Gastrocnemius medialis (tissue), 4 donors: ENCODE data around the gene DTNB. TPM values are rescaled to one million over a fixed set of nuclear protein-coding genes. Genes with fewer than 3 reads are reported as not detected.

ENCODE experiments used
- ATAC-seq, 2 donors: fragments of 150-250 bp; one replicate each; pipeline ENCODE4 v1.9.1; 2016
- DNase-seq, 2 donors: peaks; one replicate each; pipeline ENCODE4 v3.0.0-alpha.2; 2019
- H3K27ac ChIP-seq, 4 donors: fragments of 200-600 bp; sonication (generic); 1 replicate in 1 of 4; 2 replicates in 3 of 4; pipeline ENCODE4 v1.5.1; 2016 to 2018; ENCODE audit warnings: mild to moderate bottlenecking in 2 of 4, moderate library complexity in 1 of 4
- H3K27me3 ChIP-seq, 3 donors: fragments of 200-600 bp; sonication (generic) in 2 of 3; 1 replicate in 1 of 3; 2 replicates in 2 of 3; pipeline versions ENCODE4 v1.5.1 to v1.6.0; 2016 to 2019; ENCODE audit warnings: mild to moderate bottlenecking in 1 of 3, moderate library complexity in 1 of 3
- H3K36me3 ChIP-seq, 2 donors: fragments of 200-600 bp; sonication (generic) in 1 of 2; one replicate each; pipeline ENCODE4 v1.5.1; 2017 to 2018
- H3K4me1 ChIP-seq, 2 donors: fragments of 200-600 bp; sonication (generic) in 1 of 2; one replicate each; pipeline ENCODE4 v1.5.1; 2016 to 2017; ENCODE audit warnings: mild to moderate bottlenecking in 2 of 2
- H3K4me3 ChIP-seq, 4 donors: fragments of 200-600 bp; sonication (generic) in 3 of 4; 1 replicate in 1 of 4; 2 replicates in 3 of 4; pipeline ENCODE4 v1.5.1; 2016 to 2019; ENCODE audit warnings: mild to moderate bottlenecking in 2 of 4
- H3K9me3 ChIP-seq, 3 donors: fragments of 200-600 bp; sonication (generic) in 2 of 3; 1 replicate in 1 of 3; 2 replicates in 2 of 3; pipeline ENCODE4 v1.5.1; 2016 to 2019
- POLR2A ChIP-seq, 2 donors: fragments of 450-650 bp; IDR thresholded peaks; one replicate each; pipeline ENCODE4 v1.6.1; 2017; ENCODE audit warnings: antibody characterized with exemption in 2 of 2, mild to moderate bottlenecking in 2 of 2, moderate library complexity in 2 of 2
- in situ Hi-C, 4 donors: fragments of 200-750 bp; cut with MboI; loops; one replicate each; pipeline versions ENCODE4 v1.15.0 to v1.8.0; 2017; ENCODE audit warnings: low sequenced_read_pairs in 4 of 4
- intact Hi-C: fragments of 100-400 bp; cut with DNase I; formaldehyde crosslinking; loops from one replicate; pipeline ENCODE4 v1.15.1; 2023; ENCODE audit warnings: low total_unique reads
- total RNA-seq, 4 donors: library from RNA; depleted of rRNA; stranded (reverse); fragments of >200 nt; gene quantifications; one replicate each; pipeline versions ENCODE4 v1.1.0 to v1.2.3, GENCODE V29; 2016
- TF ChIP-seq, protein P1 (sequence below), 5 experiments: fragments of 450-650 bp in 3 of 5; fragments of 200-600 bp in 2 of 5; sonication (generic) in 2 of 5; IDR thresholded peaks in 4 of 5; conservative IDR thresholded peaks in 1 of 5; 1 replicate in 4 of 5; 2 replicates in 1 of 5; pipeline ENCODE4 v1.5.1; 2016 to 2019; ENCODE audit warnings: antibody characterized with exemption in 5 of 5, mild to moderate bottlenecking in 3 of 5, moderate library complexity in 3 of 5

The DTNB gene
- total RNA-seq, 4 donors from 2014 or later: 1.0 to 6.6 (median 4.1) TPM

DNA sequence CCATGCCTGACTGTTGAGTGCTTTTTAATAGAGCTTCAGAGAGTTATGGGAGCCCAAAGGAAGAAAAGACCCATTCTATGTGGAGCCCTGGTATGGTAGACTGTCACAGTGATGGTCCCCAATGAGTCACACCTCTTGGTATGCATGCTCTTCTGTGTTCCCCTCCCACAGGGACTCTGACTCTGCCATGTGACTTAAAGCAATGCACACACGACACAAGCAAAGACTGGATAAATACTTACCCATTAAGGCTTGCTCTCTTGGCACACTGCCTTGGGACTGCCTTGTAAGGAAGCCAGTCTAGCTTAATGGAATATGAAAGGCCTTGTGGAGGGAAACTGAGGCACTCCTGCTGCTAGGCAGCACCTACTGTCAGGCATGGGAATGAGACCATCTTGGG is 16.7 kb upstream of the DTNB start:
- intact Hi-C loops (no loop called here), in situ Hi-C loops (no loop called here)
- H3K36me3 ChIP-seq: no peaks in the 10 kb centered on the region
- H3K27me3 ChIP-seq: no peaks in the 10 kb centered on the region
- DNase-seq: no peak
- no peak overlapping the region for H3K4me3 ChIP-seq
- H3K27ac ChIP-seq: no peak overlapping the region
- no peak for ATAC-seq
- no peak for TF ChIP-seq POLR2A (IDR thresholded peaks at IDR 0.05)
- TF ChIP-seq, protein P1, sequence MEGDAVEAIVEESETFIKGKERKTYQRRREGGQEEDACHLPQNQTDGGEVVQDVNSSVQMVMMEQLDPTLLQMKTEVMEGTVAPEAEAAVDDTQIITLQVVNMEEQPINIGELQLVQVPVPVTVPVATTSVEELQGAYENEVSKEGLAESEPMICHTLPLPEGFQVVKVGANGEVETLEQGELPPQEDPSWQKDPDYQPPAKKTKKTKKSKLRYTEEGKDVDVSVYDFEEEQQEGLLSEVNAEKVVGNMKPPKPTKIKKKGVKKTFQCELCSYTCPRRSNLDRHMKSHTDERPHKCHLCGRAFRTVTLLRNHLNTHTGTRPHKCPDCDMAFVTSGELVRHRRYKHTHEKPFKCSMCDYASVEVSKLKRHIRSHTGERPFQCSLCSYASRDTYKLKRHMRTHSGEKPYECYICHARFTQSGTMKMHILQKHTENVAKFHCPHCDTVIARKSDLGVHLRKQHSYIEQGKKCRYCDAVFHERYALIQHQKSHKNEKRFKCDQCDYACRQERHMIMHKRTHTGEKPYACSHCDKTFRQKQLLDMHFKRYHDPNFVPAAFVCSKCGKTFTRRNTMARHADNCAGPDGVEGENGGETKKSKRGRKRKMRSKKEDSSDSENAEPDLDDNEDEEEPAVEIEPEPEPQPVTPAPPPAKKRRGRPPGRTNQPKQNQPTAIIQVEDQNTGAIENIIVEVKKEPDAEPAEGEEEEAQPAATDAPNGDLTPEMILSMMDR (IDR thresholded peaks at IDR 0.05 in 4 of 5, conservative IDR thresholded peaks at IDR 0.05 in 1 of 5): no peak
- no peaks in the 10 kb centered on the region for H3K9me3 ChIP-seq
- H3K4me1 ChIP-seq: no peaks in the 10 kb centered on the region

DNA sequence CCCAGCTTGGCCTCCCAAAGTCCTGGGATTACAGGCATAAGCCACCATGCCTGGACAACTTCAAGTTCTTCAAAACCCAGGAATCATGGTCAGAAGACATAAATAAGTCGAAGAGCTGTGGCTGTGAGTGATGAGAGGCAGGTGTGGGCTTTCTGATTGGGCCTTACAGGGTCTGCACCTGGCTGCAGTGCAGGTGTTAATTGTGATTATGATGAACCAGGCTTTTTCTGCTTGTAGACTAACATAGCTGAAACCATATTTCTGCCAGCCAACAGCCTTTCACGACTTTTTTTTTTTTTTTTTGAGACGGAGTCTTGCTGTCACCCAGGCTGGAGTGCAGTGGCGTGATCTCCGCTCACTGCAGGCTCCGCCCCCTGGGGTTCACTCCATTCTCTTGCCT is 14.9 kb upstream of the DTNB start:
- Histone ChIP-seq H3K4me1 (no peaks in the 10 kb centered on the region), H3K4me3 (no peak overlapping the region), H3K27ac (no peak overlapping the region), H3K9me3 (no peaks in the 10 kb centered on the region), H3K36me3 (no peaks in the 10 kb centered on the region), H3K27me3 (no peaks in the 10 kb centered on the region)
- in situ Hi-C loops: no loop called here
- DNase-seq: no peak
- no peak for ATAC-seq
- intact Hi-C loops: no loop called here
- TF ChIP-seq, protein P1 (IDR thresholded peaks at IDR 0.05 in 4 of 5, conservative IDR thresholded peaks at IDR 0.05 in 1 of 5): no peak
- no peak for TF ChIP-seq POLR2A (IDR thresholded peaks at IDR 0.05)

DNA sequence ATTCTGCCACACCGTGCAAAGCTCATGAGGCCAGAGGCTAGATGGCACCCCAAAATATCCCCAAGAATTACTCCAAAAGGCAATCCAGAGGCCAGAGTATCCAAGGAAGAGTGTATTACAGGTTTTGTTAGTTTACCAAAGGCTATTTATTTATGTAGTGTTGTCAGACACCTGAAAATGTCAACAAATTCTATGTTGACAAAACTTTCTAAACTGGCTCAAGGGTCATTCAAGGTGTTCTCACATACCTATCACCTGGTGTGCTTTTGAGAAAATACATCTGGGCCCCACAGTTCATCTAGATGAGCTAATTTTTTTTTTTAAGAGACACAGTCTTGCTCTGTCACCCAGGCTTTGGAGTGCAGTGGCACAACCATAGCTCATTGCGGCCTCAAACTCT is 12.4 kb upstream of the DTNB start:
- in situ Hi-C loops (no loop called here), intact Hi-C loops (no loop called here)
- no peak for TF ChIP-seq POLR2A (IDR thresholded peaks at IDR 0.05)
- H3K9me3 ChIP-seq: no peaks in the 10 kb centered on the region
- ATAC-seq (no peak), DNase-seq (no peak)
- no peaks in the 10 kb centered on the region for H3K36me3 ChIP-seq
- H3K27ac ChIP-seq: no peak overlapping the region
- no peak overlapping the region for H3K4me3 ChIP-seq
- H3K4me1 ChIP-seq: no peaks in the 10 kb centered on the region
- no peaks in the 10 kb centered on the region for H3K27me3 ChIP-seq

DNA sequence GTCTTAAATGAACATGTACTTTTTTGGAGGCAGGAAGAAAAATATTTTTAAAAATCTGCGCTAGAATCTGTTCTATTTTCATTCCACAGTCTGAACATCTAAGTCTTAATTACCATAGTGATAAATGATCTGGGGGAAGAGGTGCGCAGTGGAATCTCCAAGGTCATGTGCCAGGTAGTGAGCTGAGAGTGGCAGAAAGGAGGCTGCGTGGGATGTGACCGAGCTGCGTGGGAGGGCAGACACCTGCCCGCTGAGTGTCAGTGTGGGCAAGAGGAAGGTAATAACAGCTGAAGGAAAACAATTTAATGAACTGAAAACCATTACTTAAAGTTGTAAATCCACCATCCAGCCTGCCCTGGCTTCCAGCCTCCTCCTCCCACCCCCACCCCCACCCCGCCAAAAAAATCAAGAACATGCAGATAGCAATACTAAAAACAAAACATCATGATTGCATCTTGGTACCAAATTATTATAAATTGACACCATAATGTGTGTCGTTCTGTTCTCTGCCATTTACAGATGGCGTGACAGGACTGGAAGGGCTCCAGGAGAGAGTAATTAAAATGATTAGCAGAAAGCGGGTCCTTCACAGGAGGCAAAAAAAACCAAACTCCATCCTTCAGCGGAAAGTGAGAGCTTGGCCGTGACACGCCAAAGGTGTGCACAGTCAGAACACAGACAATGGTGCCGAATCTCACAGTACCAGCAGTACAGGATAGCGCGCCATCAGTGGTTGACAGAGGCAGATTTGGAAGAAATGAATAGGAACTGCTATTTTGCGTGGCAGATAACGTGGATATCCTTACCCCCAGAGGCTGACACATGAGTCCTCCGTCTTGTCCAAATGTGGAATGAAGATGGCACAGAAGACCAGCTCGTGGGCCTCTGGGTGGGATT is 11.4 kb upstream of the DTNB start:
- in situ Hi-C loops (no loop called here), intact Hi-C loops (no loop called here)
- TF ChIP-seq, protein P1 (IDR thresholded peaks at IDR 0.05 in 4 of 5, conservative IDR thresholded peaks at IDR 0.05 in 1 of 5): no peak
- TF ChIP-seq POLR2A (IDR thresholded peaks at IDR 0.05): no peak
- ATAC-seq: no peak
- H3K4me1 ChIP-seq: no peaks in the 10 kb centered on the region
- no peaks in the 10 kb centered on the region for H3K9me3 ChIP-seq
- no peaks in the 10 kb centered on the region for H3K36me3 ChIP-seq
- H3K27me3 ChIP-seq: no peaks in the 10 kb centered on the region
- DNase-seq: no peak
- no peak overlapping the region for H3K27ac ChIP-seq
- no peak overlapping the region for H3K4me3 ChIP-seq

DNA sequence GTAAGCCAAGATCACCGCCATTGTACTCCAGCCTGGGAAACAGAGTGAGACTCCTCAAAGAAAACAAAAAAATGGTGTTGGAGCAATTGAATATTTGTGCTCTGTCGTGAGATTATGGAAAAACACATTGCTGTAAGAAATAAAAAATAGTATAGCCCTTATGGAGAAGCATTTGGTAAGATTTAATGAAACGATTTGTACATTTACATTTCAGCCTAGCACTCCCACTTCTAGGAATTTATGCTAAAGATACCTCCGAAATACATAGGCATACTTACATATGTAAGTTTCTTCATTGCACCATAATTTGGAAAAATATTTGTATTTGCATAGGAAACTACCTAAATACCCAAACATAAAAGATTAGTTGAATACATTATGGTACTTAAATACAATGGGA is 8.7 kb upstream of the DTNB start:
- intact Hi-C loops: no loop called here
- no peaks in the 10 kb centered on the region for H3K9me3 ChIP-seq
- H3K4me3 ChIP-seq: no peak overlapping the region
- ATAC-seq: no peak
- H3K27ac ChIP-seq: no peak overlapping the region
- in situ Hi-C loops: no loop called here
- H3K4me1 ChIP-seq: no peaks in the 10 kb centered on the region
- no peak for TF ChIP-seq POLR2A (IDR thresholded peaks at IDR 0.05)
- TF ChIP-seq, protein P1 (IDR thresholded peaks at IDR 0.05 in 4 of 5, conservative IDR thresholded peaks at IDR 0.05 in 1 of 5): no peak
- H3K36me3 ChIP-seq: no peaks in the 10 kb centered on the region
- H3K27me3 ChIP-seq: no peaks in the 10 kb centered on the region
- no peak for DNase-seq
